SK-N-SH (cell line): ENCODE data around the gene MGAT4B. TPM values are rescaled to one million over a fixed set of nuclear protein-coding genes. Genes with fewer than 3 reads are reported as not detected.

Source experiments
- CTCF ChIA-PET: fragments of 300-600, 350-600 bp; formaldehyde crosslinking; extraction: SDS; loops from one replicate; lab custom pipeline; 2021; lab: Yijun Ruan, JAX
- POLR2A ChIA-PET: fragments of 350-600 bp; sonication (Branson Sonifier 250); formaldehyde crosslinking; extraction: SDS; loops from one replicate; lab custom pipeline; 2020; ENCODE audit warnings: antibody characterized with exemption, inconsistent platforms; lab: Yijun Ruan, JAX
- DNase-seq: peaks from one replicate; pipeline ENCODE4 v3.0.0; 2012
- H2AFZ ChIP-seq: fragments of 200-600 bp; sonication (generic); 2 replicates; pipeline ENCODE4 v1.8.1; 2016; ENCODE audit warnings: antibody characterized with exemption, mild to moderate bottlenecking, low read depth
- H3F3A ChIP-seq: fragments of 200-600 bp; sonication (generic); replicated peaks from 2 replicates; pipeline ENCODE3; 2016; ENCODE audit warnings: antibody characterized with exemption, mild to moderate bottlenecking; ENCODE audit not compliant: insufficient read depth
- H3K27ac ChIP-seq, 2 experiments: fragments of 200-500 bp in 1 of 2; fragments of 200-600 bp in 1 of 2; sonication (Bioruptor generic) in 1 of 2; sonication (generic), shearing (Covaris generic) in 1 of 2; 2 replicates each; pipeline versions ENCODE4 v1.5.1 to v1.6.1; 2014 to 2016; ENCODE audit warnings: low read depth in 2 of 2, inconsistent platforms in 1 of 2, low read length in 1 of 2, mild to moderate bottlenecking in 1 of 2, mixed read lengths in 1 of 2
- H3K27me3 ChIP-seq: fragments of 200-600 bp; sonication (generic), shearing (Covaris generic); 2 replicates; pipeline ENCODE4 v1.6.1; 2016; ENCODE audit warnings: mixed run types; ENCODE audit not compliant: insufficient read depth
- H3K36me3 ChIP-seq, 2 experiments: fragments of 200-500 bp in 1 of 2; fragments of 200-600 bp in 1 of 2; sonication (Bioruptor generic) in 1 of 2; sonication (generic) in 1 of 2; replicated peaks in 1 of 2; 2 replicates each; pipeline versions ENCODE3 to v1.5.1; 2014 to 2016; ENCODE audit warnings: low read length in 1 of 2, mild to moderate bottlenecking in 1 of 2; ENCODE audit not compliant: insufficient read depth in 2 of 2, control insufficient read depth in 1 of 2
- H3K4me1 ChIP-seq, 2 experiments: fragments of 200-500 bp in 1 of 2; fragments of 200-600 bp in 1 of 2; sonication (Bioruptor generic) in 1 of 2; sonication (generic), shearing (Covaris generic) in 1 of 2; 2 replicates each; pipeline versions ENCODE4 v1.5.1 to v1.6.1; 2014 to 2016; ENCODE audit warnings: low read depth in 1 of 2, low read length in 1 of 2, mixed run types in 1 of 2; ENCODE audit not compliant: insufficient read depth in 2 of 2, control insufficient read depth in 1 of 2
- H3K4me2 ChIP-seq: fragments of 200-600 bp; sonication (generic), shearing (Covaris generic); 2 replicates; pipeline ENCODE4 v1.6.1; 2017; ENCODE audit warnings: mixed run types
- H3K4me3 ChIP-seq, 2 experiments: fragments of 200-500 bp in 1 of 2; fragments of 200-600 bp in 1 of 2; sonication (Bioruptor generic) in 1 of 2; sonication (generic), shearing (Covaris generic) in 1 of 2; 2 replicates each; pipeline versions ENCODE4 v1.5.1 to v1.8.1; 2014 to 2016; ENCODE audit warnings: low read depth in 2 of 2, inconsistent platforms in 1 of 2, low read length in 1 of 2, mild to moderate bottlenecking in 1 of 2, mixed read lengths in 1 of 2, moderate library complexity in 1 of 2
- H3K79me2 ChIP-seq: fragments of 200-600 bp; sonication (generic); 2 replicates; pipeline ENCODE4 v1.8.1; 2017; ENCODE audit warnings: mild to moderate bottlenecking; ENCODE audit not compliant: insufficient read depth
- H3K9ac ChIP-seq: fragments of 200-600 bp; sonication (generic); 2 replicates; pipeline ENCODE4 v1.6.1; 2017; ENCODE audit warnings: mixed run types
- H3K9me2 ChIP-seq: fragments of 200-600 bp; sonication (generic); 2 replicates; pipeline ENCODE4 v1.6.1; 2017; ENCODE audit warnings: mixed run types
- H3K9me3 ChIP-seq: fragments of 200-600 bp; sonication (generic); 2 replicates; pipeline ENCODE4 v1.6.1; 2017; ENCODE audit warnings: mixed run types, mild to moderate bottlenecking, moderate library complexity
- H4K20me1 ChIP-seq: fragments of 200-600 bp; sonication (generic); 2 replicates; pipeline ENCODE4 v1.6.1; 2017; ENCODE audit warnings: mild to moderate bottlenecking, mixed run types; ENCODE audit not compliant: insufficient read depth
- ELF1 ChIP-seq: IDR thresholded peaks from 2 replicates; pipeline ENCODE4 v1.4.0; 2012
- FOSL2 ChIP-seq: IDR thresholded peaks from 2 replicates; pipeline ENCODE4 v1.4.0; 2012; ENCODE audit warnings: low read depth, mild to moderate bottlenecking, moderate library complexity, borderline replicate concordance
- GABPA ChIP-seq: IDR thresholded peaks from 2 replicates; pipeline ENCODE4 v1.4.0; 2012; ENCODE audit warnings: low read depth, mild to moderate bottlenecking
- JUND ChIP-seq: IDR thresholded peaks from 2 replicates; pipeline ENCODE4 v1.4.0; 2012
- MEF2A ChIP-seq: IDR thresholded peaks from 2 replicates; pipeline ENCODE4 v1.4.0; 2012; ENCODE audit warnings: low read depth, borderline replicate concordance
- MXI1 ChIP-seq: IDR thresholded peaks from 2 replicates; pipeline ENCODE4 v1.6.1; 2012; ENCODE audit warnings: mild to moderate bottlenecking, low read depth, low read length, improper control_type of control experiment
- NRF1 ChIP-seq: IDR thresholded peaks from 2 replicates; pipeline ENCODE4 v1.6.1; 2012; ENCODE audit warnings: low read depth, mild to moderate bottlenecking, low read length
- RAD21 ChIP-seq: IDR thresholded peaks from 2 replicates; pipeline ENCODE4 v1.6.1; 2012; ENCODE audit warnings: mild to moderate bottlenecking, low read length
- RFX5 ChIP-seq: IDR thresholded peaks from 2 replicates; pipeline ENCODE4 v1.6.1; 2012; ENCODE audit warnings: mild to moderate bottlenecking, improper control_type of control experiment, low read length
- SIN3A ChIP-seq: IDR thresholded peaks from 2 replicates; pipeline ENCODE4 v1.6.1; 2012; ENCODE audit warnings: low read depth, mild to moderate bottlenecking, low read length, moderate library complexity, borderline replicate concordance
- SMC3 ChIP-seq: IDR thresholded peaks from 2 replicates; pipeline ENCODE4 v1.6.1; 2012; ENCODE audit warnings: low read depth, low read length, improper control_type of control experiment
- TCF12 ChIP-seq: IDR thresholded peaks from 2 replicates; pipeline ENCODE4 v1.4.0; 2012
- TEAD4 ChIP-seq: IDR thresholded peaks from 2 replicates; pipeline ENCODE4 v1.4.0; 2012; ENCODE audit warnings: mild to moderate bottlenecking, borderline replicate concordance; ENCODE audit not compliant: insufficient read depth
- YY1 ChIP-seq: IDR thresholded peaks from 2 replicates; pipeline ENCODE4 v1.4.0; 2012; ENCODE audit warnings: low read depth, mild to moderate bottlenecking
- WGBS: methylation state at CpG from one replicate; pipeline ENCODE4 v1.1.6; 2017; ENCODE audit warnings: low lambda C conversion rate; 5-methylcytosine and 5-hydroxymethylcytosine counted together
- polyA plus RNA-seq, 3 experiments: library from polyadenylated mRNA; depleted of rRNA; stranded (reverse); fragments of >200 nt; gene quantifications; 2 replicates each; pipeline ENCODE4 v1.2.3, GENCODE V29; 2012
- TF ChIP-seq, protein P1 (sequence below): fragments of 150-350 bp; IDR thresholded peaks from 2 replicates; pipeline ENCODE4 v1.6.1; 2016; ENCODE audit warnings: mild to moderate bottlenecking, low read depth, low read length
- TF ChIP-seq, protein P2 (sequence below): fragments of 200-600 bp; sonication (generic); IDR thresholded peaks from 2 replicates; pipeline ENCODE4 v1.6.1; 2017; ENCODE audit warnings: antibody characterized with exemption, mild to moderate bottlenecking, moderate library complexity
- TF ChIP-seq, protein P3 (sequence below): IDR thresholded peaks from 2 replicates; pipeline ENCODE4 v1.4.0; 2012; ENCODE audit warnings: low read depth
- TF ChIP-seq, protein P4 (sequence below): fragments of 150-350 bp; IDR thresholded peaks from 2 replicates; pipeline ENCODE4 v1.6.1; 2017; ENCODE audit warnings: antibody characterized with exemption, low read length, low read depth, borderline replicate concordance
- TF ChIP-seq, protein P5 (sequence below): IDR thresholded peaks from 2 replicates; pipeline ENCODE4 v1.4.0; 2012; ENCODE audit warnings: low read depth, borderline replicate concordance

MGAT4B gene
- polyA plus RNA-seq, 1 of the 3 experiments (the other 2 are of a cell fraction) = 190 TPM

DNA sequence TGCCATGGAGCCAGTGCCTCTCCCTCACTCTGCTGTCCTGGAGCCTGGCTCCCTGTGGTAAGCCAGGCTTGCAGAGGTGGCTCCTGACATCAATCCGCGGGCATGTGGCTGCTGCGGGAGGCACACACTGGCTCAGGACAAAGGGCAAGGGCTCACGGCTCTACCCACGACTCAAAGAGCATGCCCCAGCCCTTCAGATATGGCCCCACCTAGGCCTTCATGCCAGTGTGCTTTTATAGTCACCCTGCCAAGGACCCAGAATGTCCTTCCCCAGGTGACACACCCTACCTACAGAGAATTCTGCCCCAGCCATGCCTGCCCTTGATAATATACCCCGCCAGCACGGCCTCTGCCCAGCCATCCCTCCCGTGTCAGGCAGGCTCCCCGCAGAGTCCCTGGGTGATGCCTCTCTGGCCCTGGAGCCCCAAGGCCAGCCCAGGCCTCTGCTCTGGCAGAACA is 1.6 kb downstream of the MGAT4B start:
- DNase-seq = peak; percentile 46
- CTCF ChIA-PET = interaction anchor here (1.2 to 3.7 kb wide), 2 partner anchors 9 to 17 kb away, joined by 3 to 24 read pairs; no protein-coding TSS in a partner anchor
- peaks cover 16 to 23% of the 10 kb centered on the region in 2 experiments; a peak in 3 of 4 replicates for H3K4me1 ChIP-seq
- H3K9ac ChIP-seq = peak overlapping the region; percentile 72
- H3K4me3 ChIP-seq = peak overlapping the region; percentile 72 to 88
- H3K9me3 ChIP-seq = no peaks in the 10 kb centered on the region
- peak overlapping the region; percentile 20 to 84; a peak in 1 of 4 replicates for H3K27ac ChIP-seq
- H2AFZ ChIP-seq = no peak overlapping the region
- peaks cover 9% of the 10 kb centered on the region for H3F3A ChIP-seq
- peaks cover 0 to 22% of the 10 kb centered on the region in 2 experiments for H3K36me3 ChIP-seq
- TF ChIP-seq GABPA (no peak), SIN3A (no peak), FOSL2 (no peak)
- peak overlapping the region; percentile 99 for H3K4me2 ChIP-seq
- H4K20me1 ChIP-seq = peaks cover 37% of the 10 kb centered on the region
- no peaks in the 10 kb centered on the region for H3K27me3 ChIP-seq
- peaks cover 76% of the 10 kb centered on the region for H3K79me2 ChIP-seq
- no peaks in the 10 kb centered on the region for H3K9me2 ChIP-seq
- 70% methylated on average over 2 of the region's 9 CpGs for WGBS
- POLR2A ChIA-PET = interaction anchor here (0.9 to 1.3 kb wide), 2 partner anchors 8 to 15 kb away, joined by 3 to 6 read pairs; partner anchors contain the start of gene SQSTM1

DNA sequence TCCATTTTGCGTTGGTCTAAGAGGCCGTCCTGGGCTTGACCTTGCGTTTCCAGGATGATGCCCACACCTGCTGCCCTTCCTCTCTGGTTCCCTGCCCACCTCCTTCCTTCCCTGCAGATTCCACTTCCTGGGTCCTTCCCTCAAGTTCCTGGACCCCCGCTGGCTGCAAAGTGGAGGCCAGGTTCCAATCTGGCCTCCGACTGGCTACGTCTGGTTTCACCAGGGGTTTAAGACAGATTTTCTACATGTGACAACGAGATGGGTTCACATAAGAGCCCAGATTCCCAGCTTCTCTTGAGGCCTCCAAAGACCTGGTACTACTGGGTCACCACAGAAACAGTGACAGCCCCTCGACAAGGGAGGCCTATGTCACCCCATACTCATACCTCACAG is 2.1 kb downstream of the MGAT4B start:
- CTCF ChIA-PET = no interaction called here
- 100% methylated on average over 7 of the region's 8 CpGs for WGBS
- POLR2A ChIA-PET = no interaction called here
- Histone ChIP-seq H3F3A (peaks cover 9% of the 10 kb centered on the region), H3K4me3 (peak overlapping the region; percentile 72 to 88; a peak in 3 of 4 replicates), H3K27ac (no peak overlapping the region; a peak in 1 of 4 replicates), H3K27me3 (no peaks in the 10 kb centered on the region), H3K9me3 (no peaks in the 10 kb centered on the region), H3K4me2 (peak overlapping the region; percentile 99), H4K20me1 (peaks cover 37% of the 10 kb centered on the region), H2AFZ (no peak overlapping the region), H3K4me1 (peaks cover 16 to 23% of the 10 kb centered on the region in 2 experiments; a peak in 3 of 4 replicates), H3K9me2 (no peaks in the 10 kb centered on the region), H3K9ac (peak overlapping the region; percentile 72; the same call in 1 of the 2 replicates), H3K79me2 (peaks cover 73% of the 10 kb centered on the region), H3K36me3 (peaks cover 0 to 27% of the 10 kb centered on the region in 2 experiments)
- TF ChIP-seq, protein P1, sequence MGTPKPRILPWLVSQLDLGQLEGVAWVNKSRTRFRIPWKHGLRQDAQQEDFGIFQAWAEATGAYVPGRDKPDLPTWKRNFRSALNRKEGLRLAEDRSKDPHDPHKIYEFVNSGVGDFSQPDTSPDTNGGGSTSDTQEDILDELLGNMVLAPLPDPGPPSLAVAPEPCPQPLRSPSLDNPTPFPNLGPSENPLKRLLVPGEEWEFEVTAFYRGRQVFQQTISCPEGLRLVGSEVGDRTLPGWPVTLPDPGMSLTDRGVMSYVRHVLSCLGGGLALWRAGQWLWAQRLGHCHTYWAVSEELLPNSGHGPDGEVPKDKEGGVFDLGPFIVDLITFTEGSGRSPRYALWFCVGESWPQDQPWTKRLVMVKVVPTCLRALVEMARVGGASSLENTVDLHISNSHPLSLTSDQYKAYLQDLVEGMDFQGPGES = no peak
- TF ChIP-seq NRF1 = no peak
- TF ChIP-seq, protein P2, sequence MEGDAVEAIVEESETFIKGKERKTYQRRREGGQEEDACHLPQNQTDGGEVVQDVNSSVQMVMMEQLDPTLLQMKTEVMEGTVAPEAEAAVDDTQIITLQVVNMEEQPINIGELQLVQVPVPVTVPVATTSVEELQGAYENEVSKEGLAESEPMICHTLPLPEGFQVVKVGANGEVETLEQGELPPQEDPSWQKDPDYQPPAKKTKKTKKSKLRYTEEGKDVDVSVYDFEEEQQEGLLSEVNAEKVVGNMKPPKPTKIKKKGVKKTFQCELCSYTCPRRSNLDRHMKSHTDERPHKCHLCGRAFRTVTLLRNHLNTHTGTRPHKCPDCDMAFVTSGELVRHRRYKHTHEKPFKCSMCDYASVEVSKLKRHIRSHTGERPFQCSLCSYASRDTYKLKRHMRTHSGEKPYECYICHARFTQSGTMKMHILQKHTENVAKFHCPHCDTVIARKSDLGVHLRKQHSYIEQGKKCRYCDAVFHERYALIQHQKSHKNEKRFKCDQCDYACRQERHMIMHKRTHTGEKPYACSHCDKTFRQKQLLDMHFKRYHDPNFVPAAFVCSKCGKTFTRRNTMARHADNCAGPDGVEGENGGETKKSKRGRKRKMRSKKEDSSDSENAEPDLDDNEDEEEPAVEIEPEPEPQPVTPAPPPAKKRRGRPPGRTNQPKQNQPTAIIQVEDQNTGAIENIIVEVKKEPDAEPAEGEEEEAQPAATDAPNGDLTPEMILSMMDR = no peak
- TF ChIP-seq, protein P3, sequence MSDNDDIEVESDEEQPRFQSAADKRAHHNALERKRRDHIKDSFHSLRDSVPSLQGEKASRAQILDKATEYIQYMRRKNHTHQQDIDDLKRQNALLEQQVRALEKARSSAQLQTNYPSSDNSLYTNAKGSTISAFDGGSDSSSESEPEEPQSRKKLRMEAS = no peak
- TF ChIP-seq TCF12 = no peak
- TF ChIP-seq SIN3A = no peak
- TF ChIP-seq, protein P4, sequence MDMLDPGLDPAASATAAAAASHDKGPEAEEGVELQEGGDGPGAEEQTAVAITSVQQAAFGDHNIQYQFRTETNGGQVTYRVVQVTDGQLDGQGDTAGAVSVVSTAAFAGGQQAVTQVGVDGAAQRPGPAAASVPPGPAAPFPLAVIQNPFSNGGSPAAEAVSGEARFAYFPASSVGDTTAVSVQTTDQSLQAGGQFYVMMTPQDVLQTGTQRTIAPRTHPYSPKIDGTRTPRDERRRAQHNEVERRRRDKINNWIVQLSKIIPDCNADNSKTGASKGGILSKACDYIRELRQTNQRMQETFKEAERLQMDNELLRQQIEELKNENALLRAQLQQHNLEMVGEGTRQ = no peak
- no peak for TF ChIP-seq RFX5
- no peak for TF ChIP-seq MEF2A
- TF ChIP-seq YY1 = no peak
- TF ChIP-seq TEAD4 = no peak
- TF ChIP-seq GABPA = no peak
- TF ChIP-seq ELF1 = no peak
- TF ChIP-seq MXI1 = no peak
- TF ChIP-seq JUND = no peak
- no peak for TF ChIP-seq SMC3
- no peak for TF ChIP-seq RAD21
- TF ChIP-seq FOSL2 = no peak
- TF ChIP-seq, protein P5, sequence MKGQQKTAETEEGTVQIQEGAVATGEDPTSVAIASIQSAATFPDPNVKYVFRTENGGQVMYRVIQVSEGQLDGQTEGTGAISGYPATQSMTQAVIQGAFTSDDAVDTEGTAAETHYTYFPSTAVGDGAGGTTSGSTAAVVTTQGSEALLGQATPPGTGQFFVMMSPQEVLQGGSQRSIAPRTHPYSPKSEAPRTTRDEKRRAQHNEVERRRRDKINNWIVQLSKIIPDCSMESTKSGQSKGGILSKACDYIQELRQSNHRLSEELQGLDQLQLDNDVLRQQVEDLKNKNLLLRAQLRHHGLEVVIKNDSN = no peak
- DNase-seq = no peak
